HG03025 (cell line): ENCODE results near the gene PROSER3.

Experiments used
- ATAC-seq: cut with Tn5 transposase; IDR thresholded peaks from one replicate; pipeline ENCODE4 v1.9.1; 2021; ENCODE audit warnings: mild to moderate bottlenecking, moderate library complexity; ENCODE audit not compliant: unreplicated experiment, low FRiP score

The PROSER3 gene

GRCh38 chr19:35738021-35738886, 19.7 kb upstream of the PROSER3 start:
- no peak for ATAC-seq

- no peak for ATAC-seq
These were observed 19.1 kb upstream of the PROSER3 start for GRCh38 chr19:35738887-35739229.

- no peak for ATAC-seq
These were observed 18.5 kb upstream of the PROSER3 start for GRCh38 chr19:35739275-35740107.

- no peak for ATAC-seq
These were observed 17.9 kb upstream of the PROSER3 start for GRCh38 chr19:35740108-35740422.

- peak; percentile 42 for ATAC-seq
These were observed 17.4 kb upstream of the PROSER3 start for GRCh38 chr19:35740423-35741202.

DNA sequence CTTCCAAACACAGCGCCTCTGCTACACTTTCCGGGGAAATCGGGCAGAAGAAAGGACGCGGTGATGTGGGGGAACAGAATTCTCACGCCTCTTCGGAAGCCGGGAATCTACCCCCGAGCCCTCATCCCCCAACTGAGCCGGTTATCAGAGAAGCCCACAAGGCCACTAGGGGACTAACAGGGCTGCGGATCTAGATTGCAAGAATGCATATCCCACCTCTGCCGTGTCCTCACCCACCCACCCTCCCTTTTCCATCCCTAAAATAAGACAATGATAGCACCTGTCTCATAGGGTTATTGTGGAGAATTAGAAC, 16.8 kb upstream of the PROSER3 start:
- ATAC-seq = no peak

- ATAC-seq = no peak
These were observed 15.8 kb upstream of the PROSER3 start, which contains the start of gene IGFLR1 for GRCh38 chr19:35742121-35742724. Gene IGFLR1, minus strand, starts transcription at chr19:35742452. Its CDS starts 1,272 bp downstream, at chr19:35741180.

DNA sequence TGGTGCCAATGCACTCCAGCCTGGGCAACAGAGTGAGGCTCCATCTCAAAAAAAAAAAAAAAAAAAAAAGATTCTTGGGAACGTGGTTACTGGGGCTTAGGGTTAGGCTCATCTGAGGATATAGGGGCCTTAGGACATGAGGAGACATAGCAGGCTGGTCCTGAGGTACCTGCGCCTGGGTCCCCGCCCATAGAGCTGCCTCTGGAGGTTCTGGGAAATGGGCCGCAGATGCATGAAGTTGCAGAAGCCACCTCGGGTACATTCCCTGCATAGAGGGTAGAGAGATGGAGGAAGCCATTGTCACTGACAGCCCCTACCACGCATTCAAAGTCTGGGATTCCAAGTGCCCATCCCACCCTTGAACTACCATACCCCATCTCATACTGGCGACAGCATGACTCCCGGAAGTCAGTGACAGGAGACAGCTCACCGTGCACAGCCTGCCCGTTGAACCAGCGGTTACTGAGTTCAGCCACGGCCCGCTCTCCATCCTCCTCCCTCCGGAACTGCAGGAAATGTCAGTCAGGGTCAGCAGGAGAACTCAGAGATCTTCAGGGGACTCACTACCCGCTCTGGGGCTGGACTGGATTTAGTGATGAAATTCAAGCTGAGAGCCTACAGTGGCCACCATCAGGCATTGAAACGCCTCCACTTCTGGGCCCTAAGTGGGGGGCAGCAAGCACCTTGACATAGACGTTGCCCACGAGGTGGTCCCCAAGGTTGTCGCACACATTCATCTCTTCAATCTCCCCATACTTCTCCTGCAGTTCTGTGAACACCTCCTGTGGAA, 14.1 kb upstream of the PROSER3 start:
- no peak for ATAC-seq

DNA sequence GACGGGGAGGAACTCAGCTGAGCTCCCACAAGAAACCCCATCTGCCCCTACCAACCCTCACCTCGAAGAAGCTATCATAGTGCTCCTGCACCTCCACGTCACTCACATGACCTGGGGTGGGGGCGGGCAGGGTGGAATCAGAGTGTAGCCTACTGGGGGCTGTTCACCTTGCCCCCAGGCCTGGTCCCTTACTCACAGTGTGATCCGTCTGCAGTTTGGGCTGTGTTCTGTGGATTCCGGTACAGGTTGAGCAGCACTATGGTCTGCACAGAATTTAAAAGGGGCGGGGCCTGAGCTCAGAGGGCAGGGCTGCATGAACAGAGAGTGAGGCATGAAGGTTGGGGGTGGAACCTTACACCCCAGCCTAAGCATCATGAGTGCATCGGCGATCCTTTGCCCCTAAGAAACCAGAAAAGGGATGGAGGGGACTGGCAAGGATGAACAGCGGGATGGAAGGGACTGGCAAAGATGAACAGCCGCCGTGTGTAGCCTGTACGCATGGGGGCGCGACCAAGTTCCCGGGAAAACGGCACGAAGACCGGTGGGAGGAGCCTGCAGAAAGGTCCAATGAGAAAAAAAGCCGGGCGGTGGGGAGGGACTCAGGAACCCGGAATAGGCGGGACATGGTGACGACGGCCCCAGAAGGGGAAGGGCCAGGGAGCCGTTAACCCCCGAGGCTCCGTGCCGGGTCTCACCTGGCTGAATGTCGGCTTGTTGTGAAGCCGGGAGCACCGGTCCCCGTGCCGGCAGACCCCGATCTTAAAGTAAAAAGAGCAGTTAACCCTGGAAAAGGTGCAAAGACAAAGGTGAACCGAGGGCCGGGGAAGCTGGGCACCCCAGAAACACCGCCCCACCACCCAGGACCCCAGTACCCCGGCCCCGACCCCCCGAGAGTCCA, 13.3 kb upstream of the PROSER3 start:
- ATAC-seq = peak; percentile 46

GRCh38 chr19:35745328-35746086, 12.5 kb upstream of the PROSER3 start, which contains the start of the genes PSENEN and U2AF1L4:
Gene PSENEN, plus strand, starts transcription at chr19:35745651. Its CDS starts 280 bp downstream, at chr19:35745931.
Gene U2AF1L4, minus strand, starts transcription at chr19:35745418. Its CDS starts 27 bp downstream, at chr19:35745391.
- ATAC-seq = peak; percentile 37

DNA sequence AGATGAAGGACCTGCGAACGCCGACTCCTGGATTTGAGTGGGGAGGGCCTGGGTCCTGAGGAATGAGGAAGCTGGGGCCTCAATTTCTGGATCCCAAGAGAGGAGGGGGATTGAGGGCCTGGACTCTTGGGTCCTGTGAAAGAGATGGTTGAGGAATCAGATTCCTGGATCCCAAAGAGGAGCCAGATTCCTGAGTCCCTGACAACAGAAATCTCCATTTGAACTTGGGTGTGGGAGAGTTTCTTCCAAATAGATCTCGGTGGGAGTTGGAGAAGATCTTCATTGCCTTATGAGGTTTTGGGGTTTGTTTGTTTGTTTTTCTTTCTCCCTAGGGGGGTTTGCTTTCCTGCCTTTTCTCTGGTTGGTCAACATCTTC, 11.9 kb upstream of the PROSER3 start:
- ATAC-seq = no peak

GRCh38 chr19:35746531-35746930, 11.4 kb upstream of the PROSER3 start:
- ATAC-seq = no peak

DNA sequence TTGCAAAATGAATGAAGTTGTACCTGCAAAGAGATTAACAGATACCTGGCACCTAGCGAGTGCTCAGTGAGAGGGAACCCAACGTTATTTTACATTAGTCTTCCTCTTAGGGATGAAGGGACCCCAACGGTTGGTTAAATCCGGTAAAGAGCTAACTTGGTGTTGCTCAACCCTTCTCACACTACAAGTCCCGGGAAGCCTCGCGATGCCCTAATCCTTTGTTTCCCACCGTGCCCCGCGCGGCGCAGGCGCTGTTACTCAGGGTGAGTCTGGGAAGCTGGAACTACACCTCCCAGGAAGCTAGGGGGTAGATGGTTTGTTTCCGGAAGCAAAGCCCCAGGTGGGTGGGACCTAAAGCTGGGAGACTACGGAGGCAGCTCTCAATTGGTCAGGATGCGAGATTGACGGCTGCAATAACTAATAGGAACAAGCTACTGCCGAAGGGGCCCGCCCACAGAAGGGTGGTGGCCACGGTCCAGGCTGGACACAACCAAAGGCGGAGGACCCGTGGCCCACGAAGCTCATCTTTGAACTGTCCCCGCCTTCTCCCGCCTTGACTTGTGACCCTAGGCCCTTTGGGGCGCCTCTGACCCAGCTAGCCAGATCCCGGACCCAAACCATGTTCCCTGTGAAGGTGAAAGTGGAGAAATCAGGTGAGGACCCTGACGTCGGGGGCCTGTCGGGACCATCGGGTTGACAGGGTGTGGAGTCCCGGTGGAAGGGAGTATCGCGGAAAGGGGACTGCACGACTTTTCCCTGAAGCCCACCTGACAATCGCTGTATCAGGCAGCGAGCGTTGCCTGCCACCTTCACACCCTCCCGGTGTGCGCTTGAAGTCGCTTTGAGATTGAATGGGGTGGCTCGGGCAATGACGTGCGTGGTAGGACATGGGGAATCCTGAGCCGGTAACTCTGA, 9.6 kb upstream of the PROSER3 start, which contains the start of gene LIN37:
Gene LIN37, plus strand, starts transcription at position 471 of the 915 bp plus-strand sequence. Its CDS starts 149 bp downstream, at position 620.
- ATAC-seq = peak; percentile 46

DNA sequence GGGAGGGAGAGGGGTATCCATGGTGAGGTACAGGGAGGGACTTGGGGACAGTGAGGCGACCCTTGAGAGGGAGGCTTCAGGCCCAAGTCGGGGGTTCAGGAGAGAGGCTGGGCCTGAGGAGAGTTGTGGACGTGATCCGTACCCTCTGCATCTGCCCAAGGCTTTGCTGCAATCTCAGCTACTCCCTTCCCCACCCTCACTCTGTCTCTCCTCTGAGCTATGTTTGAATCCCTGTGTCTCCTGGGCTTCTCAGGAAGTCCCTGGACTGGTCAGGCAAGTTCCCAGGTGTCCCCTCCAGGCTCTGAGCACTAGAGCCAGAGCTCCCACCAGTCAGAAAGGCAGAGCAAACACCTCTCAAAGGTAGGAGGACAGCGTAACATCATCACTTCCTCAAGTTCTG, 7.8 kb upstream of the PROSER3 start:
- ATAC-seq = no peak

DNA sequence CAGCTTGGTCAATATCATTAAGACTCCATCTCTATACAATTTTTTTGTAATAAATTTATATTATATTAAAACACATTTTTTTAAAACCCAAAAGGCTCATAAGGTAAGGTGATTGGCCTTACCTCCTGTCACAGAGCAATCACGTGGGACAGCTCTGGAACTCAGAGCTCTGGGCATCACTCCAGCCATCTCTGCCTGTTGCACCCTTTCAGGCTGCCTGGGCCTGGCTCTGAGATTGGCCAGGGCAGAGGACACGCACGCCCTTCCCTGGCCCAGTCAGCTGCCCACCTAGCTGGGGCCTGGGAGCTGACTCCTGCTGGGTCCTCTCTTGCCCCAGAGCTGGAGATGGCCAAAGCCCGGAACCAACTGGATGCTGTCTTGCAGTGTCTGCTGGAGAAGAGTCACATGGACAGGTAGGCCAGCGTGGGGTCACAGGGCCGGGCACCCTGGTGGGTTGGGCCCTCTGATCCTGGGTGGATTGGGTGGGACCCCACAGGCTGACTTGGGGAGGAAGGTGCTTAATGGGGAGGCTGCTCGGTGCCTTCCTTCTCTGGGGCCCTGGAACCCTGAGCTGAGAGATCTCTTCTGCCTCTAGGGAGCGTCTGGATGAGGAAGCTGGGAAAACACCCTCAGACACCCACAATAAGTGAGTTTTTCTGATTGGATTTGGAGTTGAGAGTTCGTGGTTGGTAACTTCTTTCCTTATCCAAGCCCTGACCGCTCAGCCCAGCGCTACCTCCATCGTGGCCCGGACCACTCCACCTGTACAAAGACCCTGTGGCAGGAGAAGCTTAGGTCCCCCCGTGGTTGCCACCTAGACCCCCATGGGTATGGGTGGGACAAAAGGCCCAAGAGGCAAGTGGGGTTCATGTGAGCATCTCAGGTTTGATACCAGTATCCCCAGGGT, 5.9 kb upstream of the PROSER3 start:
- no peak for ATAC-seq
